GM21526 (cell line): Measurements from ENCODE around the gene ADIG.

Source experiments
- ATAC-seq: cut with Tn5 transposase; IDR thresholded peaks from one replicate; pipeline ENCODE4 v1.9.1; 2021; ENCODE audit warnings: moderate library complexity; ENCODE audit not compliant: unreplicated experiment, low FRiP score

ADIG gene

GRCh38 chr20:38600057-38600456 lies 19.1 kb downstream of the ADIG start:
- no peak for ATAC-seq

GRCh38 chr20:38601216-38602184 lies 20.5 kb downstream of the ADIG start, which contains the start of gene ARHGAP40:
Gene ARHGAP40 (plus strand): TSS chr20:38601809.
- ATAC-seq: no peak

- no peak for ATAC-seq
Observed at GRCh38 chr20:38602185-38602581, 21.2 kb downstream of the ADIG start.

GRCh38 chr20:38603286-38603685 lies 22.3 kb downstream of the ADIG start:
- no peak for ATAC-seq

GRCh38 chr20:38604873-38605303 lies 23.9 kb downstream of the ADIG start:
- ATAC-seq: no peak

- no peak for ATAC-seq
Observed at GRCh38 chr20:38607351-38607750, 26.4 kb downstream of the ADIG start.

GRCh38 chr20:38608188-38608587 lies 27.2 kb downstream of the ADIG start:
- ATAC-seq: no peak

GRCh38 chr20:38609815-38610214 lies 28.8 kb downstream of the ADIG start:
- no peak for ATAC-seq

GRCh38 chr20:38610521-38610920 lies 29.5 kb downstream of the ADIG start:
- ATAC-seq: no peak

- no peak for ATAC-seq
Observed at GRCh38 chr20:38612751-38613515, 31.9 kb downstream of the ADIG start.

- no peak for ATAC-seq
Observed at GRCh38 chr20:38615283-38615682, 34.3 kb downstream of the ADIG start.

GRCh38 chr20:38616457-38616856 lies 35.5 kb downstream of the ADIG start:
- no peak for ATAC-seq

GRCh38 chr20:38617011-38617829 lies 36.2 kb downstream of the ADIG start:
- ATAC-seq: no peak

GRCh38 chr20:38617830-38618196 lies 36.8 kb downstream of the ADIG start:
- ATAC-seq: no peak

GRCh38 chr20:38620441-38620840 lies 39.4 kb downstream of the ADIG start:
- ATAC-seq: no peak

- ATAC-seq: no peak
Observed at GRCh38 chr20:38623061-38623460, 42.1 kb downstream of the ADIG start.

- no peak for ATAC-seq
Observed at GRCh38 chr20:38624084-38624483, 43.1 kb downstream of the ADIG start.

- ATAC-seq: no peak
Observed at GRCh38 chr20:38625896-38626295, 44.9 kb downstream of the ADIG start.

- no peak for ATAC-seq
Observed at GRCh38 chr20:38626921-38627659, 46.1 kb downstream of the ADIG start.
